CD8-positive, alpha-beta memory T cell (primary cell): ENCODE data around the gene PPP1R12A. TPM values are rescaled to one million over a fixed set of nuclear protein-coding genes. Genes with fewer than 3 reads are reported as not detected.
A peak's percentile ranks its signal among the peaks of the same experiment; 100 is the strongest.

Experiments used
- CTCF ChIA-PET: fragments of 350-600 bp; sonication (Branson Sonifier 250); formaldehyde crosslinking; loops from one replicate; lab custom pipeline; 2021; ENCODE audit warnings: antibody characterized with exemption; lab: Charles Lee
- POLR2A ChIA-PET: fragments of 350-600 bp; sonication (Branson Sonifier 250); formaldehyde crosslinking; loops from one replicate; lab custom pipeline; 2021; ENCODE audit warnings: antibody characterized with exemption; lab: Charles Lee
- DNase-seq, 5 donors: peaks; one replicate each; pipeline versions ENCODE4 v3.0.0 to v3.0.0-alpha.2; 2020 to 2022; ENCODE audit warnings: mixed read lengths in 1 of 5
- H3K27ac ChIP-seq: one replicate; pipeline ENCODE4 v1.7.0; 2013; ENCODE audit warnings: low read depth, mild to moderate bottlenecking, low read length, moderate library complexity
- H3K27me3 ChIP-seq: 2 replicates; pipeline ENCODE4 v1.7.0; 2013; ENCODE audit warnings: low read length, mild to moderate bottlenecking; ENCODE audit not compliant: insufficient read depth, poor library complexity, severe bottlenecking
- H3K36me3 ChIP-seq: 2 replicates; pipeline ENCODE4 v1.7.0; 2013; ENCODE audit warnings: mild to moderate bottlenecking, low read length, moderate library complexity; ENCODE audit not compliant: insufficient read depth
- H3K4me1 ChIP-seq: 2 replicates; pipeline ENCODE4 v1.7.0; 2013; ENCODE audit warnings: mild to moderate bottlenecking, low read length, moderate library complexity; ENCODE audit not compliant: insufficient read depth
- H3K4me3 ChIP-seq: 2 replicates; pipeline ENCODE4 v1.7.0; 2013; ENCODE audit warnings: mild to moderate bottlenecking, low read length
- H3K9me3 ChIP-seq: 2 replicates; pipeline ENCODE4 v1.7.0; 2013; ENCODE audit warnings: mild to moderate bottlenecking, low read length
- H3K27ac Mint-ChIP-seq, 8 donors: one replicate each; pipeline ENCODE4 v1.8.0; 2020 to 2021; ENCODE audit warnings: mixed read lengths in 8 of 8, mild to moderate bottlenecking in 6 of 8, inconsistent platforms in 3 of 8, moderate library complexity in 3 of 8
- H3K27me3 Mint-ChIP-seq, 2 donors: one replicate each; pipeline ENCODE4 v1.8.0; 2020 to 2021; ENCODE audit warnings: mixed read lengths in 2 of 2, mild to moderate bottlenecking in 1 of 2, moderate library complexity in 1 of 2
- H3K36me3 Mint-ChIP-seq, 3 donors: one replicate each; pipeline ENCODE4 v1.8.0; 2020 to 2021; ENCODE audit warnings: mixed read lengths in 3 of 3, inconsistent platforms in 1 of 3, mild to moderate bottlenecking in 1 of 3
- H3K4me1 Mint-ChIP-seq, 3 donors: one replicate each; pipeline ENCODE4 v1.8.0; 2020 to 2021; ENCODE audit warnings: mixed read lengths in 3 of 3, inconsistent platforms in 1 of 3, mild to moderate bottlenecking in 1 of 3
- H3K4me3 Mint-ChIP-seq, 7 donors: one replicate each; pipeline ENCODE4 v1.8.0; 2020 to 2021; ENCODE audit warnings: mixed read lengths in 7 of 7, mild to moderate bottlenecking in 6 of 7, moderate library complexity in 4 of 7, inconsistent platforms in 2 of 7
- H3K9me3 Mint-ChIP-seq, 5 donors: one replicate each; pipeline ENCODE4 v1.8.0; 2020 to 2022; ENCODE audit warnings: mixed read lengths in 5 of 5, mild to moderate bottlenecking in 3 of 5, moderate library complexity in 2 of 5, inconsistent platforms in 1 of 5
- polyA plus RNA-seq: library from polyadenylated mRNA; unstranded; fragments of 300-500 nt; fragmentation: Illumina TruSeq; gene quantifications from one replicate; pipeline ENCODE4 v1.2.3, GENCODE V29; 2021
- total RNA-seq, 2 experiments: library from RNA; stranded (reverse); gene quantifications; one replicate each; pipeline ENCODE4 v1.2.3, GENCODE V29; 2021

PPP1R12A gene
- total and polyA plus RNA-seq, 3 experiments from 2014 or later, result 72.1 to 140 (median 80.4) TPM

DNA sequence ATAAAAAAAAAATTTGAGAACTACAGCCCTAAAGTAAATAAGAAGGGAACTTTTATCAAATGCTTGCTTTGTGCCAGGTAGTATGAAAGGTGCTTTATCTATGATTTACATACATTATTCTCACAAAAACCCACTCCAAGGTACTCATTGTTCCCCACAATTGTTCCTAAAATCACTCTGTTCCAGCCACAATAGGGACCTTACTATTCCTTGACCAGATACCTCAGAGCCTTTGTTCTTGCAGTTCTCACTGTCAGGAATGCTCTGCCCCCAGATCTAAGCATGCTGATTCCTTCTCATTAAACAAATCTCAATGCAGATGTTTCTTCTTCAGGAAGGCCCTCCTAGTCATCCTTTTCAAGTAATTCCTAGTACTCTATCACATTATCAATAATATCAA, 60.2 kb downstream of the PPP1R12A start:
- Mint-ChIP-seq H3K27me3 (no peaks in the 10 kb centered on the region), H3K36me3 (peaks cover 3 to 27% (median 11%) of the 10 kb centered on the region in 3 donors), H3K4me3 (no peak overlapping the region), H3K27ac (peak overlapping the region in 4 of 8 donors; percentile 2 to 69 (median 22)), H3K4me1 (peaks cover 63 to 91% (median 85%) of the 10 kb centered on the region in 3 donors), H3K9me3 (no peaks in the 10 kb centered on the region)
- Histone ChIP-seq H3K4me1 (peaks cover 10% of the 10 kb centered on the region), H3K27me3 (no peaks in the 10 kb centered on the region), H3K27ac (no peak overlapping the region), H3K4me3 (no peak overlapping the region), H3K36me3 (peaks cover 12% of the 10 kb centered on the region), H3K9me3 (no peaks in the 10 kb centered on the region)
- DNase-seq, result no peak
- ChIA-PET POLR2A (no interaction called here), CTCF (interaction anchor here (1.0 kb wide), 1 partner anchor 15 kb away, joined by 3 read pairs; no protein-coding TSS in a partner anchor)

DNA sequence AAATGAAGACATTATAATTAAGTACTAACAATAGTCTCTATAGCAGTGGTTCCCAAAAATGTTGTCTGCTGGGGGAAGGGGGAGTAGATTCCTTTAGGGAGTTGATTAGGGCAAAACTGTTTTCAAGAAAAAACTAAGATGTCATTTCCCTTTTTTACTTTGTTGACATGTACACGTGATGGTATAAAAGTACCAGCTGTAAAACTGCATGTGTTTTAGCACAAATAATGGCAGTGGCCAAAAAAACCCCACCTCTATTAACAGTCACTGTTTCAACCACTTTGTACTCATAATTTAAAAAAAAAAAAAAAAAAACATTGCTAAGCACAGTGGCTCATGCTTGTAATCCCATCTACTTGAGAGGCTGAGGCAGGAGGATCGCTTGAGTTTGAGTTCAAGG, 61.7 kb downstream of the PPP1R12A start:
- H3K4me1 ChIP-seq, result peaks cover 10% of the 10 kb centered on the region
- peak overlapping the region in 1 of 8 donors; percentile 15 for H3K27ac Mint-ChIP-seq
- ChIA-PET CTCF (no interaction called here), POLR2A (no interaction called here)
- H3K27me3 ChIP-seq, result no peaks in the 10 kb centered on the region
- peaks cover 12% of the 10 kb centered on the region for H3K36me3 ChIP-seq
- H3K27me3 Mint-ChIP-seq, result no peaks in the 10 kb centered on the region
- H3K4me3 ChIP-seq, result no peak overlapping the region
- no peaks in the 10 kb centered on the region for H3K9me3 Mint-ChIP-seq
- peaks cover 66 to 91% (median 86%) of the 10 kb centered on the region in 3 donors for H3K4me1 Mint-ChIP-seq
- H3K36me3 Mint-ChIP-seq, result peaks cover 3 to 41% (median 22%) of the 10 kb centered on the region in 3 donors
- no peak for DNase-seq
- H3K27ac ChIP-seq, result no peak overlapping the region
- no peak overlapping the region for H3K4me3 Mint-ChIP-seq
- no peaks in the 10 kb centered on the region for H3K9me3 ChIP-seq

DNA sequence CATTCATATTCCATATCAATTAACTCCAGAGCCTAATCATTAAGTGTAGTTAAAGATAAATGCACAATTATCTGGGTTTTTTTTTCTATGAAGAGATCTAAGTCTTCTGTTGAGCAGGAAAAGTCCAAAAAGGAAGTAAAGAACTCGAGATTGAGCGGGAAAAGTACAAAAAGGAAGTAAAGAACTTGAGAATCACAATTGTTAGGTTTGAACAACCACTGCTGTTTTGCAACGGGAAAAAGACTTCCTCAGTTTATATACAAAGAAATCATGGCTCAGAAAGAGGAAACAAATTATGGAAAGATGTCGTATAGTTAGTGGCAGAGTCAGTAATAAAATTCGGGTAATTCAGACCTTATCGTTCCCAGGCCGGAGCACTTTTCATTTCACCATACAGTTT, 63.3 kb downstream of the PPP1R12A start:
- H3K4me1 Mint-ChIP-seq, result peaks cover 65 to 85% (median 83%) of the 10 kb centered on the region in 3 donors
- H3K27me3 ChIP-seq, result no peaks in the 10 kb centered on the region

DNA sequence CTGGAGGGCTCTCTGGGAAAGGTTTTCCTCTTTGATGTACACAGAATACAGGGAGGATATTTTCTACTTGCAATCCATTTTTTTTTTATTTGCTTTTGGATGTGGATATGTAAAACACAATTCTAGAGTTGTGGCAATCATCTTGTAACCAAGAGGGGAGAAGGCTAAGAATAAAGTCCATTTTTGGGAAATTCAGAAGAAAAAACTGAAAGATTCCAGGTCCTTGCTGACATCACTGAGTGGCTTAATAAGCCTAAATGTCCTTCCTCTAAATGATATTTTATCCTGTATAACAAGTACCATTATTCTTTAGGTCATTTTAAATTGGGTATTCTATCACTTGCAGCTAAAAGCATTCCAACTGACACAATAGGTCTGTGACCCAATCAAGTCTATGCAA, 64.0 kb downstream of the PPP1R12A start:
- no peaks in the 10 kb centered on the region for H3K27me3 ChIP-seq
- POLR2A ChIA-PET, result no interaction called here
- H3K4me3 Mint-ChIP-seq, result no peak overlapping the region
- no peaks in the 10 kb centered on the region for H3K27me3 Mint-ChIP-seq
- no peak overlapping the region for H3K4me3 ChIP-seq
- peaks cover 65 to 85% (median 83%) of the 10 kb centered on the region in 3 donors for H3K4me1 Mint-ChIP-seq
- peaks cover 12% of the 10 kb centered on the region for H3K36me3 ChIP-seq
- H3K9me3 Mint-ChIP-seq, result peaks cover 0 to 2% (median 0%) of the 10 kb centered on the region in 5 donors
- CTCF ChIA-PET, result no interaction called here
- no peaks in the 10 kb centered on the region for H3K9me3 ChIP-seq
- no peak overlapping the region for H3K27ac Mint-ChIP-seq
- H3K4me1 ChIP-seq, result peaks cover 10% of the 10 kb centered on the region
- DNase-seq, result no peak
- H3K36me3 Mint-ChIP-seq, result peaks cover 22 to 60% (median 33%) of the 10 kb centered on the region in 3 donors
- H3K27ac ChIP-seq, result no peak overlapping the region

More for the DNA sequence above, 63.3 kb downstream of the PPP1R12A start:
- no peak for DNase-seq
- H3K4me1 ChIP-seq, result peaks cover 10% of the 10 kb centered on the region
- no peak overlapping the region for H3K27ac ChIP-seq
- no peak overlapping the region for H3K4me3 ChIP-seq
- no peaks in the 10 kb centered on the region for H3K9me3 ChIP-seq
- CTCF ChIA-PET, result no interaction called here
- H3K36me3 ChIP-seq, result peaks cover 12% of the 10 kb centered on the region
- POLR2A ChIA-PET, result no interaction called here
- Mint-ChIP-seq H3K4me3 (no peak overlapping the region), H3K9me3 (peaks cover 0 to 2% (median 0%) of the 10 kb centered on the region in 5 donors), H3K27me3 (no peaks in the 10 kb centered on the region), H3K36me3 (peaks cover 15 to 54% (median 30%) of the 10 kb centered on the region in 3 donors), H3K27ac (peak overlapping the region in 4 of 8 donors; percentile 12 to 38 (median 29))

DNA sequence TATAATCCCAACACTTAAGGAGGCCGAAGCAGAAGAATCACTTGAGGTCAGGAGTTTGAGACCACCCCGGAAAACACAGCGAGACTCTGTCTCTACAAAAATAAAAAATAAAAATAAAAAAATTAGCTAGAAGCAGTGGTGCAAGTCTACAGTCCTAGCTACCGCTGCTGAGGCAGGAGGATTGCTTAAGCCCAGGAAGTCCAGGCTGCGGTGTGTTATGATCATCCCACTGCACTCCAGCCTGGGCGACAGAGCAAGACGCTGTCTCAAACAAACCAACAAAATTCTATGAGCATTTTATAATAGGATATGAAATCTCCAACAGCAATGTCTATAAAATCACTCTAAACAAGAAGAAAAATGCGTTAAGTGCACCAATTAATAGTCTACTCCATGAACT, 75.3 kb downstream of the PPP1R12A start:
- H3K4me3 Mint-ChIP-seq, result no peak overlapping the region
- no peaks in the 10 kb centered on the region for H3K9me3 ChIP-seq
- no peaks in the 10 kb centered on the region for H3K27me3 ChIP-seq
- ChIA-PET POLR2A (no interaction called here), CTCF (no interaction called here)
- peaks cover 22 to 54% (median 22%) of the 10 kb centered on the region in 3 donors for H3K36me3 Mint-ChIP-seq
- H3K27ac ChIP-seq, result no peak overlapping the region
- H3K36me3 ChIP-seq, result no peaks in the 10 kb centered on the region
- no peaks in the 10 kb centered on the region for H3K27me3 Mint-ChIP-seq
- no peaks in the 10 kb centered on the region for H3K4me1 ChIP-seq
- no peak for DNase-seq
- no peak overlapping the region for H3K4me3 ChIP-seq
- H3K9me3 Mint-ChIP-seq, result peaks cover 0 to 2% (median 0%) of the 10 kb centered on the region in 5 donors
- H3K27ac Mint-ChIP-seq, result no peak overlapping the region
- peaks cover 47 to 83% (median 77%) of the 10 kb centered on the region in 3 donors for H3K4me1 Mint-ChIP-seq

DNA sequence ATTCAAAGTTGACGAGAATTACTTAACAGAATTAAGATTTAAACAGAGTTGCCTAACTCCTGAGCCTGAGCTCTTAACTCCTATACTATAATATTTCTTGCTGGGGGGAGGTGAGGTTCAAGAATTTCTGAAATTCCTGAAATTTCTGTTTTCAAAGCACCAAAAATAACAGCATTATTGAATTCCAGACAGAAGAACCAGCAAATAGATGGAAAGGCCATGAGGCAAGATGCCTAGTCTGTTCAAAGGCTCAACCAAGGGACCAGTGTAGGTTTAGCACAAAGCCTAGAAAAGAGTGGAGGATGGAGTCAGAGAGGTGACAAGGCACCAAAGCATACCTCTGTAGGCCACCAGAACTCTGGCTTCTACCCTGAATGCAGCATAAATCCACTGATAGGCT, 76.4 kb downstream of the PPP1R12A start:
- H3K36me3 Mint-ChIP-seq, result peaks cover 19 to 49% (median 22%) of the 10 kb centered on the region in 3 donors
- no peaks in the 10 kb centered on the region for H3K4me1 ChIP-seq
- H3K27me3 Mint-ChIP-seq, result no peaks in the 10 kb centered on the region
- H3K4me3 Mint-ChIP-seq, result no peak overlapping the region
- no peak overlapping the region for H3K27ac Mint-ChIP-seq
- H3K36me3 ChIP-seq, result no peaks in the 10 kb centered on the region
- H3K9me3 ChIP-seq, result no peaks in the 10 kb centered on the region
- no peak for DNase-seq
- peaks cover 0 to 4% (median 0%) of the 10 kb centered on the region in 5 donors for H3K9me3 Mint-ChIP-seq
- ChIA-PET POLR2A (no interaction called here), CTCF (no interaction called here)
- no peak overlapping the region for H3K27ac ChIP-seq
- H3K4me1 Mint-ChIP-seq, result peaks cover 41 to 81% (median 70%) of the 10 kb centered on the region in 3 donors
- H3K27me3 ChIP-seq, result no peaks in the 10 kb centered on the region
- H3K4me3 ChIP-seq, result no peak overlapping the region

DNA sequence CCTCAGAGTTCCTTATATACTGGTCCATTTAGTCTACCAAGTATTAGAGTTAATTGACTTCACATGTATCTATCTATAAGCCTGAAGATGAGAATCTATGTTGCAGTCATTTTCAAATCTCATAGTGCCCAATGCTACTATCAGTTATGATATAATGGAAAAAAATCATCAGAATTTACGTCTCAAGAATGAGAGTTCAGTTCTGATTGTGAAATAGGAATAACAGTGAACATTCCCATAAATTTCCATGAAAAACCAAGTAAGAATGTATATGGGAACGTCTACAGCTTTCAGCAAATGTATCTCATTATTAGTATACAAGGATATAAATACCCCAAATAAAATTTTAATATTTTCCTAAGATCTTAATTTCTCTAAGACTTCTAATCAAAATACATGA, 77.2 kb downstream of the PPP1R12A start:
- no peaks in the 10 kb centered on the region for H3K36me3 ChIP-seq
- peaks cover 18 to 45% (median 25%) of the 10 kb centered on the region in 3 donors for H3K36me3 Mint-ChIP-seq
- POLR2A ChIA-PET, result no interaction called here

DNA sequence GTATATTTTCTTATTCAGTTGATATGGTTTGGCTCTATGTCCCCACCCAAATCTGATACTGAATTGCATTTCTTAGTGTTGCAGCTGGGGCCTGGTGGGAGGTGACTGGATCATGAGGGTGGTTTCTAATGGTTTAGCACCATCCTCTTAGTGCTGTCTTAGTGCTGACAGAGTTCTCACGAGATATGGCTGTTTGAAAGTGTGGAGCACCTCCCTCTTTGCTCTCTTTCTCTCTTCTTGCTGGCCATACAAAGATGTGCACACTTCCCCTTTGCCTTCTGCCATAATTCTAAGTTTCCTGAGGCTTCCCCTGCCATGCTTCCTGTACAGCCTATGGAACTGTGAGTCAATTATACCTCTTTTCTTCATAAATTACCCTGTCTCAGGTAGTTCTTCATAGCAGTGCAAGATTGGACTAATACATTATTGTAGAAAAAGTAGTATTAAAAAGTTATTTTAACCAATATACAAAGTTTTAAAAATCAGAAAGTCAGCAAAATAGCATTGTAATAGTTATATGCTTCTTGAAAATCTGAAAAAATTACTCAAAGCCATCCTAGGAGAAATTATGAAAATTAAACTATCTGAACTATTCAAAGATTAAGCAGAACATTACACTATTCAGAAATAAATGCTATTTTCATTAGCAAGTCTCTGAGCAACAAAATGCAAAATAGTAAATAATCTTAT, 84.1 kb downstream of the PPP1R12A start:
- peaks cover 15% of the 10 kb centered on the region for H3K4me1 ChIP-seq
- peaks cover 8% of the 10 kb centered on the region for H3K9me3 ChIP-seq
- peaks cover 8 to 22% (median 19%) of the 10 kb centered on the region in 3 donors for H3K36me3 Mint-ChIP-seq
- POLR2A ChIA-PET, result no interaction called here
- H3K4me3 Mint-ChIP-seq, result peak overlapping the region in 3 of 7 donors; percentile 9 to 63 (median 17)
- H3K27ac Mint-ChIP-seq, result peak overlapping the region in 4 of 8 donors; percentile 12 to 89 (median 58)
- no peak for DNase-seq
- H3K4me1 Mint-ChIP-seq, result peaks cover 47 to 71% (median 69%) of the 10 kb centered on the region in 3 donors
- peaks cover 7 to 21% (median 17%) of the 10 kb centered on the region in 5 donors for H3K9me3 Mint-ChIP-seq
- H3K27ac ChIP-seq, result no peak overlapping the region
- H3K27me3 ChIP-seq, result no peaks in the 10 kb centered on the region
- H3K36me3 ChIP-seq, result no peaks in the 10 kb centered on the region
- H3K4me3 ChIP-seq, result no peak overlapping the region
- no peaks in the 10 kb centered on the region for H3K27me3 Mint-ChIP-seq
- CTCF ChIA-PET, result no interaction called here

More for the DNA sequence above, 77.2 kb downstream of the PPP1R12A start:
- H3K4me3 Mint-ChIP-seq, result no peak overlapping the region
- CTCF ChIA-PET, result no interaction called here
- Histone ChIP-seq H3K4me1 (no peaks in the 10 kb centered on the region), H3K9me3 (peaks cover 2% of the 10 kb centered on the region), H3K27me3 (no peaks in the 10 kb centered on the region), H3K27ac (no peak overlapping the region), H3K4me3 (no peak overlapping the region)
- no peak overlapping the region for H3K27ac Mint-ChIP-seq
- peaks cover 34 to 73% (median 67%) of the 10 kb centered on the region in 3 donors for H3K4me1 Mint-ChIP-seq
- peaks cover 0 to 9% (median 6%) of the 10 kb centered on the region in 5 donors for H3K9me3 Mint-ChIP-seq
- no peak for DNase-seq
- H3K27me3 Mint-ChIP-seq, result no peaks in the 10 kb centered on the region
